Loucy (cell line): Measurements from ENCODE around the gene AGPAT3.

Source experiments
- H2AFZ ChIP-seq: fragments of 200-600 bp; sonication (generic); 2 replicates; pipeline ENCODE4 v1.6.0; 2016; ENCODE audit warnings: antibody characterized with exemption, mild to moderate bottlenecking, low read length, moderate library complexity
- H3F3A ChIP-seq: fragments of 200-600 bp; 2 replicates; pipeline ENCODE4 v1.6.0; 2016; ENCODE audit warnings: antibody characterized with exemption, low read depth, mild to moderate bottlenecking
- H3K27me3 ChIP-seq: fragments of 200-600 bp; sonication (generic); 2 replicates; pipeline ENCODE4 v1.6.1; 2014; ENCODE audit warnings: low read length, mild to moderate bottlenecking; ENCODE audit not compliant: insufficient read depth, poor library complexity, severe bottlenecking
- H3K36me3 ChIP-seq: fragments of 200-600 bp; sonication (generic); 2 replicates; pipeline ENCODE4 v1.6.1; 2016; ENCODE audit warnings: low read length; ENCODE audit not compliant: insufficient read depth
- H3K4me1 ChIP-seq: fragments of 200-600 bp; sonication (generic); 2 replicates; pipeline ENCODE4 v1.5.1; 2014; ENCODE audit warnings: low read length, mild to moderate bottlenecking; ENCODE audit not compliant: insufficient read depth, poor library complexity, severe bottlenecking
- H3K4me2 ChIP-seq: fragments of 200-600 bp; sonication (generic); 2 replicates; pipeline ENCODE4 v1.6.0; 2014; ENCODE audit warnings: antibody characterized with exemption, low read length, low read depth, mild to moderate bottlenecking; ENCODE audit not compliant: poor library complexity, severe bottlenecking
- H3K4me3 ChIP-seq: fragments of 200-600 bp; sonication (generic); 2 replicates; pipeline ENCODE4 v1.5.1; 2014; ENCODE audit warnings: low read length, mild to moderate bottlenecking, mixed read lengths; ENCODE audit not compliant: poor library complexity, severe bottlenecking
- H3K79me2 ChIP-seq: fragments of 200-600 bp; sonication (generic); 2 replicates; pipeline ENCODE4 v1.6.1; 2014; ENCODE audit warnings: low read length; ENCODE audit not compliant: insufficient read depth
- H3K9ac ChIP-seq: fragments of 200-600 bp; sonication (generic); 2 replicates; pipeline ENCODE4 v1.6.0; 2014; ENCODE audit warnings: mild to moderate bottlenecking, low read depth, low read length, moderate library complexity; ENCODE audit not compliant: poor library complexity, severe bottlenecking
- H3K9me2 ChIP-seq: fragments of 200-600 bp; sonication (generic); replicated peaks from 2 replicates; pipeline ENCODE4 v1.6.1; 2016; ENCODE audit warnings: low read depth, low read length, mixed read lengths
- H3K9me3 ChIP-seq: fragments of 200-600 bp; sonication (generic); 2 replicates; pipeline ENCODE4 v1.6.1; 2014; ENCODE audit warnings: mild to moderate bottlenecking, antibody characterized with exemption, low read length, low read depth; ENCODE audit not compliant: insufficient read depth
- H4K20me1 ChIP-seq: fragments of 200-600 bp; sonication (generic); 2 replicates; pipeline ENCODE4 v1.6.0; 2014; ENCODE audit warnings: antibody characterized with exemption, low read length, mild to moderate bottlenecking; ENCODE audit not compliant: insufficient read depth, poor library complexity, severe bottlenecking
- CTCF ChIP-seq: fragments of 200-600 bp; sonication (generic); conservative IDR thresholded peaks from 2 replicates; pipeline ENCODE4 v1.5.1; 2014; ENCODE audit warnings: mild to moderate bottlenecking, antibody characterized with exemption, low read length
- EZH2phosphoT487 ChIP-seq: fragments of 200-600 bp; IDR thresholded peaks from 2 replicates; pipeline ENCODE4 v1.6.1; 2018; ENCODE audit warnings: antibody characterized with exemption, mild to moderate bottlenecking, moderate library complexity, borderline replicate concordance

Gene AGPAT3

GRCh38 chr21:43921571-43921978 lies 56.6 kb downstream of the AGPAT3 start:
- peaks cover 8% of the 10 kb centered on the region for H4K20me1 ChIP-seq
- no peak overlapping the region for H3K4me3 ChIP-seq
- H3K4me2 ChIP-seq: peak overlapping the region; percentile 9
- peaks cover 4% of the 10 kb centered on the region; the same call in 1 of the 2 replicates for H3K36me3 ChIP-seq
- TF ChIP-seq CTCF: no peak
- no peak for TF ChIP-seq EZH2phosphoT487
- H3K9ac ChIP-seq: peak overlapping the region; percentile 13
- H3K27me3 ChIP-seq: no peaks in the 10 kb centered on the region
- H3K9me2 ChIP-seq: no peaks in the 10 kb centered on the region
- H3K9me3 ChIP-seq: no peaks in the 10 kb centered on the region
- peaks cover 4% of the 10 kb centered on the region; the same call in 1 of the 2 replicates for H3F3A ChIP-seq
- no peak overlapping the region for H2AFZ ChIP-seq
- H3K4me1 ChIP-seq: peaks cover 13% of the 10 kb centered on the region
- H3K79me2 ChIP-seq: peaks cover 57% of the 10 kb centered on the region

GRCh38 chr21:43921979-43922945 lies 57.2 kb downstream of the AGPAT3 start:
- Histone ChIP-seq H3K9me3 (no peaks in the 10 kb centered on the region), H2AFZ (no peak overlapping the region), H3K36me3 (peaks cover 4% of the 10 kb centered on the region; the same call in 1 of the 2 replicates), H4K20me1 (peaks cover 11% of the 10 kb centered on the region), H3K79me2 (peaks cover 56% of the 10 kb centered on the region), H3K27me3 (no peaks in the 10 kb centered on the region), H3K9ac (peak overlapping the region; percentile 13), H3K4me3 (no peak overlapping the region), H3K4me2 (no peak overlapping the region), H3K9me2 (no peaks in the 10 kb centered on the region), H3K4me1 (peaks cover 9% of the 10 kb centered on the region), H3F3A (no peaks in the 10 kb centered on the region)
- TF ChIP-seq EZH2phosphoT487: no peak
- TF ChIP-seq CTCF: no peak

DNA sequence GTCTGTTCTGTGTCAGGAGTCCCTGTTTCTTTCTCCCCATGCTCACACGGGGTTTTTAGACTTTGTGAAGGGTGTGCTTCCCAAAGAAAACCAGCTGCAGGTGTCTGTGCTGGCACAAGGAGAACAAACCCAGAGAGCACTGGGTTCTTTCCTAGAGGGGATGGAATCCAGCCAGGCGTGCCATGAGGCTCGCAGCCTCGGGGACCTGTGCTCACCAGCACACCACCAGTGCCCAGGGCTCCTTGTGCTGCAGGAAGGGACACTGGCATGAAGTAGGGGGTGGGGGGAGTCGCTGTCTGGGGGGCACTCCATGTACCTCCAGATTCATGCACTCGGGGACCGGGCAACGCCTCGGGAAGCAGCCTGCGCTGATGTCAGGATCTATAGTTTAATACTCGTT lies 57.9 kb downstream of the AGPAT3 start:
- no peak overlapping the region for H2AFZ ChIP-seq
- no peaks in the 10 kb centered on the region for H3K27me3 ChIP-seq
- H3K9ac ChIP-seq: no peak overlapping the region
- no peak overlapping the region for H3K4me3 ChIP-seq
- TF ChIP-seq CTCF (no peak), EZH2phosphoT487 (no peak)
- H3K9me3 ChIP-seq: no peaks in the 10 kb centered on the region
- H3K36me3 ChIP-seq: peaks cover 5% of the 10 kb centered on the region; the same call in 1 of the 2 replicates
- peaks cover 8% of the 10 kb centered on the region for H4K20me1 ChIP-seq
- H3F3A ChIP-seq: no peaks in the 10 kb centered on the region
- H3K9me2 ChIP-seq: no peaks in the 10 kb centered on the region
- H3K4me1 ChIP-seq: peaks cover 6% of the 10 kb centered on the region
- H3K4me2 ChIP-seq: no peak overlapping the region
- H3K79me2 ChIP-seq: peaks cover 49% of the 10 kb centered on the region
